ENCODE results near the gene HEATR3. TPM values are rescaled to one million over a fixed set of nuclear protein-coding genes. Genes with fewer than 3 reads are reported as not detected.

The HEATR3 gene
- total and polyA plus RNA-seq, 2 of the 13 experiments (the other 11 are each of a cell fraction or from before 2014, with no cell fraction given) = 22.4 to 52.4 TPM

DNA sequence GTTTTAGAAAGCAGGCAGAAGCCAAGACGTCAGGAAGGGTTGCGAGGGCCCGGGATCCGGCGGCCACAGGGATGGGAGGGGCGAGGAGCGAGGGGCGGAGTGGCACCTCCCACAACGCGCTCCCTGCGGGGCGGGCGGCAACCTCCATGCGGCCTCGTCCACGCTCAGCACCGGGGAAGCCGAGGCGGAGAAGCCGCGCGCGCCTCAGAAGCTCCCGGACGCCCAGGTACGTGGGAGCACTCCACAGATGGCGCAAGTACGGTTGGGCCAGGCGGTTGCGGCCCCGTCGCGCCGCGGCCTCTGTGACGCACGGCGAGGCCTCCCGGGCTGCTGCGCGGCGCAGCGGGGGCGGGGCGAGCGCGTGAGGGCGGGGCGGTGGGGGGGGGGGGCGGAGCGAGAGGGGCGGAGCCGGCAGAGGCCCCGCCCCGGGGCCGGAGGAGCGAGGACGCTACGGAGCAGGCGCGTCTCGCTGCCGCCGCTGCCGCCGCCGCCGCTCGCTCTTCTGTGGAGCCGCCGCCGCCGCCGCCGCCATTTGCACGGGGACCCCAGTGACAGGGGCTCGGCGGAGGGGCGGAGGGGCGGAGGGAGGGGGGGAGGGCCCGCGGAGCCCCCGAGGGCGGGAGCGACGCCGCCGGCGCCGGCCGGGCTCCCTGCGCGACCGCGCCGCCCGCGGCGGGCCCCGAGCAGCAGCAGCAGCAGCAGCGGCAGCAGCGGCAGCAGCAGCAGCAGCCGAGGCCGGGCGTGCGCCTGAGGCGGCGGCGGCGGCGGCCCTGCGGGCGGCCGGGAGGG lies 87.2 kb downstream of the HEATR3 start, which contains the start of gene TENT4B (continued):
- TF ChIP-seq ATF6 (CRISPR knock-in tag; conservative IDR thresholded peaks at IDR 0.05) (no peak), RFXAP (CRISPR knock-in tag; IDR thresholded peaks at IDR 0.05; ENCODE audit: borderline replicate concordance) (peak; percentile 41; the same call in 1 of the 2 replicates), SP140L (CRISPR knock-in tag; IDR thresholded peaks at IDR 0.05; ENCODE audit: borderline replicate concordance) (no peak), HINFP (CRISPR knock-in tag; IDR thresholded peaks at IDR 0.05; ENCODE audit: low read depth) (peak; percentile 78; the same call in 1 of the 2 replicates), ASH2L (IDR thresholded peaks at IDR 0.05; ENCODE audit: insufficient read length, low read depth, low read length) (peak; percentile 89), PRPF4 (IDR thresholded peaks at IDR 0.05; ENCODE audit: low read depth, low read length, poor library complexity, severe bottlenecking) (no peak), HNF1A (IDR thresholded peaks at IDR 0.05; ENCODE audit: low read depth) (no peak), HNF1A (CRISPR knock-in tag; IDR thresholded peaks at IDR 0.05; ENCODE audit: borderline replicate concordance) (peak; percentile 67), NONO (IDR thresholded peaks at IDR 0.05) (no peak), NONO (CRISPR knock-in tag; conservative IDR thresholded peaks at IDR 0.05) (peak; percentile 61; the same call in 1 of the 2 replicates), ZNF83 (CRISPR knock-in tag; IDR thresholded peaks at IDR 0.05; ENCODE audit: borderline replicate concordance) (peak; percentile 76; the same call in 1 of the 2 replicates), FOXC1 (CRISPR knock-in tag; IDR thresholded peaks at IDR 0.05; ENCODE audit: borderline replicate concordance) (peak; percentile 88; the same call in 1 of the 2 replicates), HNRNPUL1 (IDR thresholded peaks at IDR 0.05; ENCODE audit: low read depth, low read length) (no peak), ZFY (CRISPR knock-in tag; IDR thresholded peaks at IDR 0.05) (peak; percentile 98), THAP9 (CRISPR knock-in tag; IDR thresholded peaks at IDR 0.05; ENCODE audit: borderline replicate concordance) (peak; percentile 41; the same call in 1 of the 2 replicates)

Measured in HepG2 (cell line).